Stimulated activated CD4-positive, alpha-beta T cell treated with anti-CD3 and anti-CD28 coated beads, Interleukin-12 subunit alpha, Interleukin-12 subunit beta, amount 100 ng/mL, for 4 hours (primary cell): Measurements from ENCODE around the gene CYP2A6.

Source experiments
- DNase-seq: peaks from one replicate; pipeline ENCODE4 v3.0.0-alpha.2; 2020

Gene CYP2A6

DNA sequence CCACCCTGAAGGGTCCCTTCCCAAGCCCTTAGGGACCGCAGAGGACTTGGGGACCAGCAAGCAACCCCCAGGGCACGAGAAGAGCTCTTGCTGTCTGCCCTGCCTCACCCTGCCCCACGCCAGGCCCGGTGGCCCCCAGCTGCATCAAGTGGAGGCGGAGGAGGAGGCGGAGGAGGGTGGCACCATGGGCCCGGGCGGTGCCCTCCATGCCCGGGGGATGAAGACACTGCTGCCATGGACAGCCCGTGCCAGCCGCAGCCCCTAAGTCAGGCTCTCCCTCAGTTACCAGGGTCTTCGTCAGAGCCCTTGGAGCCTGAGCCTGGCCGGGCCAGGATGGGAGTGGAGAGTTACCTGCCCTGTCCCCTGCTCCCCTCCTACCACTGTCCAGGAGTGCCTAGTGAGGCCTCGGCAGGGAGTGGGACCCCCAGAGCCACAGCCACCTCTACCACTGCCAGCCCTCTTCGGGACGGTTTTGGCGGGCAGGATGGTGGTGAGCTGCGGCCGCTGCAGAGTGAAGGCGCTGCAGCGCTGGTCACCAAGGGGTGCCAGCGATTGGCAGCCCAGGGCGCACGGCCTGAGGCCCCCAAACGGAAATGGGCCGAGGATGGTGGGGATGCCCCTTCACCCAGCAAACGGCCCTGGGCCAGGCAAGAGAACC lies 49.8 kb downstream of the CYP2A6 start:
- no peak for DNase-seq

- DNase-seq: no peak
These were observed 50.5 kb downstream of the CYP2A6 start for GRCh38 chr19:40799558-40800338.

DNA sequence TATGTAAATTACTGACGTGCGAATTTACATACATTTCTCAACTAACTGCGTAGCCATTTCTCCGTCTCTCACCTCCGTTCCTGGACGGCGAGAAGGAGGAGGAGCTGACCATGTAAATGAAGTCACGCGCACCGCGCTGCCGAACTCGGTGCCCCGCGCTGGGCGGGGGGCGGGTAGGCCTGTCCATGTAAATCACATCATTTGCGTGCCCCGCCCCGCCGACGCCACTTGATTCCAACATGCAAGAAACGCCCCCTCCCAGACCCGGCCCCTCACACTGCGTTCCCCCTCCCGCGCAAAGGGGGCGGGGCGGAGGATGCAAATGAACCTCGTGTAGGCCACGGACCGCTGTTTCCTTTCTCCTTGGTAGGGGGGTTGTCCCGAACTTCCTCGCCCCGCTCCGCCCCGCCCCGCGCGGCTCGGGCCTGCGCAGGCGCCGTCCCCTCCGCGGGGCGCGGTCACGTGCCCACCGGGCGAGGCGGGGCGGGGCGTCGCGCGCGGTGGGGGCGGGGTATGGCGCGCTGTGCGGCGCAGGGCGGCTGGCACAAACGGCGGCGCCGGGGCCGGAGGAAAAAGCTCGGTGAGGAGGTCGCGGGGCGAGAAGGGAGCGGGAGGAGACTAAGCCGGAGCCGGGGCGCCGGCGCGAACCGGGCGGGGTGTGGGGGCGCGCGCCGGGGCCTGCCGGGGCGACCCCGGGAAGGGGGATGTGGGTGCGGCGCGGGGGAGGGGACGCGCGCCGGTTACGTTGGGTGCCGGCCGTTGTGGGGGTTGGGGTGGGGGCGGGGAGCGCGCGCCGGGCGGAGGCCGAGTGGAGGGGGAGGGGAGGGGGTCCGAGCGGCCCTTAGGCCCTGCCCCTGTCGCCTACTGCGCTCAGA lies 51.3 kb downstream of the CYP2A6 start, which contains the start of gene EGLN2:
Gene EGLN2, plus strand, starts transcription at position 509 of the 875 bp plus-strand sequence. CDS start 1,382 bp downstream, outside the sequence.
- peak; percentile 100 for DNase-seq

DNA sequence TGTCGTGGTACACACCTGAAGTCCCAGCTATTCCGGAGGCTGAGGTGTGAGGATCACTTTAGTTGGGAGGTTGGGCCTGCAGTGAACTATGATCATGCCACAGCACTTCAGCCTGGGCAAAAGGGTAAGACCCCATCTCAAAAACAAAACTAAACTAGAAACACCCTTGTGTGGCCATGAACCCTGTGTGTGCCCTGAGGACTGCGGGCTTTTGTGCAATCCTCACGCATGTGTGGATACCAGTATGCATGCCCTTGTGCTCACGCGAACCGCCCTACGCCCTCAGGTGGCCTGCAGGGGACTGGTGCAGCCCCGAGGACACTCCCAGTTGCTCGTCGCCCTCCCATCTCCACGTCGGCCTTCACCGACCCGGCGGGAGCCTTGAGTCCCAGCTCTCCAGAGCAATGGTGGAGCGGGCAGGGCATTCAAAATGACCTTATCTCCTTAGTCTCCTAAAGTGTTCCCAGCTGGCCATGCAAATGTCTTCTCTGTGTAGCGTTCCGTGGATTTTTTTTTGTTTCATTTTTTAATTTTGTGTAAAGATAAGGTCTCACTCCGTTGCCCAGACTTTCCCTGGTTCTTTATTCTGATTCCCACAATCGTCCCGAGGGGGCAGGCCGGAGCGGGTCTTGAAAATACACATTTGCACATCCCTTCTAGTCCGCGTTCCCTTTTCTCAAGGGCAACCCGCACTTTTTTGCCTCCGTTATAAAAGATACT lies 52.1 kb downstream of the CYP2A6 start:
- DNase-seq: peak; percentile 48

DNA sequence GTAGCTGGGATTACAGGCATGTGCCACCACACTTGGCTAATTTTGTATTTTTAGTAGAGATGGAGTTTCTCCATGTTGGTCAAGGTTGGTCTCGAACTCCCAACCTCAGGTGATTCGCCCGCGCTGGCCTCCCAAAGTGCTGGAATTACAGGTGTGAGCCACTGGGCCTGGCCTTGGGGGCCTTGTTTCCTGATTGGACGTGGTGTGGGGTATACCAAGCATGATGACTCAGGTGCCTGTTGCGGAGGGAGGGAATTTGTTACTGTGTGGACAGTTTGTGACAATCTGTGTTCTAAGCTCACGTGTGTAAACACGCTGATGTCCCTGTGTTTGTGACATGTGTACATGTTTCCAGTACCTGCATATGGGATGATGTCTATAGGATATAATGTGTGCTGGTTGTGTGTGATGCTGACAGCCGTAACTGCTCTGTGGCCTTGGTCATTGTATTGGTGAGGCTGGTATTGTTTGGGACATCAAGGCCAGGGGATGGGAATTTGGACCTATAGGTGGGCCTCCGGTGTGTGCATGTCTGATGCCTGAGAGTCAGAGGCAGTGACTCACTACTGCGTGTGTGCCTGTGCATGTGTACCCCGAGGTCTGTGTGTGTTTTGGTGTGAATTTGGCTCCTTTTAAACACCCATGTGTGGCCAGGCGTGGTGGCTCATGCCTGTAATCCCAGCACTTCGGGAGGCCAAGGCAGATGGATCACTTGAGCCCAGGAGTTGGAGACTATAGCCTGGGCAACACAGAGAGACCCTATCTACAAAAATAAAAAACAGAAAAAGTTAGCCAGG lies 52.9 kb downstream of the CYP2A6 start:
- DNase-seq: no peak
